Endothelial cell of umbilical vein (primary cell): Measurements from ENCODE around the gene PTGS1. TPM values are rescaled to one million over a fixed set of nuclear protein-coding genes. Genes with fewer than 3 reads are reported as not detected.

ENCODE experiments used
- BruUV-seq: library from RNA; stranded (reverse); fragments of 400-500 nt; replicated peaks from 2 replicates; lab custom pipeline; 2021; lab: Mats Ljungman, UMichigan
- CTCF ChIA-PET: fragments of 300-600, 350-600 bp; sonication (Branson Sonifier 250); formaldehyde crosslinking; loops from one replicate; lab custom pipeline; 2021; ENCODE audit warnings: antibody characterized with exemption, inconsistent platforms; lab: Charles Lee
- POLR2A ChIA-PET: fragments of 300-600, 350-600 bp; sonication (Branson Sonifier 250); formaldehyde crosslinking; loops from one replicate; lab custom pipeline; 2021; ENCODE audit warnings: antibody characterized with exemption, inconsistent platforms; lab: Charles Lee
- DNase-seq: peaks from one replicate; pipeline ENCODE4 v3.0.0-alpha.2; 2011; ENCODE audit warnings: low read depth, low spot score
- FAIRE-seq: peaks from 2 replicates; lab custom pipeline; 2011; peaks lifted over from hg19 to GRCh38; lab: Jason Lieb, UNC
- H2AFZ ChIP-seq: 2 replicates; pipeline ENCODE4 v1.6.0; 2012; ENCODE audit warnings: low read depth, low read length, control low read depth, inconsistent platforms
- H3K27ac ChIP-seq: 2 replicates; pipeline ENCODE4 v1.5.1; 2011; ENCODE audit warnings: low read depth, mild to moderate bottlenecking, control low read depth, low read length, moderate library complexity; ENCODE audit not compliant: insufficient read depth
- H3K27me3 ChIP-seq, 2 experiments: 2 replicates each; pipeline versions ENCODE4 v1.6.0 to v1.6.1; 2011; ENCODE audit warnings: low read length in 2 of 2, mixed read lengths in 1 of 2; ENCODE audit not compliant: control insufficient read depth in 2 of 2, insufficient read depth in 2 of 2
- H3K36me3 ChIP-seq, 2 experiments: 2 replicates in 1 of 2; 3 replicates in 1 of 2; pipeline ENCODE4 v1.5.1; 2011; ENCODE audit warnings: low read length in 2 of 2, mild to moderate bottlenecking in 1 of 2, moderate library complexity in 1 of 2; ENCODE audit not compliant: control insufficient read depth in 2 of 2, insufficient read depth in 2 of 2; ENCODE audit errors: extremely low read depth in 1 of 2
- H3K4me1 ChIP-seq: 3 replicates; pipeline ENCODE4 v1.5.1; 2011; ENCODE audit warnings: mild to moderate bottlenecking, low read length; ENCODE audit not compliant: control insufficient read depth, insufficient read depth; ENCODE audit errors: extremely low read depth
- H3K4me2 ChIP-seq: 2 replicates; pipeline ENCODE4 v1.6.1; 2011; ENCODE audit warnings: low read length, control low read depth, mixed read lengths; ENCODE audit not compliant: insufficient read depth
- H3K4me3 ChIP-seq, 3 experiments: fragments of 200-600 bp in 1 of 3; sonication (generic), shearing (Covaris generic) in 1 of 3; replicated peaks in 1 of 3; 2 replicates each; pipeline ENCODE4 v1.5.1; 2011 to 2016; ENCODE audit warnings: control low read depth in 3 of 3, low read length in 3 of 3, mild to moderate bottlenecking in 2 of 3, inconsistent platforms in 1 of 3, low read depth in 1 of 3, moderate library complexity in 1 of 3; ENCODE audit not compliant: insufficient read depth in 1 of 3
- H3K79me2 ChIP-seq: 2 replicates; pipeline ENCODE4 v1.6.0; 2012; ENCODE audit warnings: low read length, inconsistent platforms; ENCODE audit not compliant: control insufficient read depth, insufficient read depth
- H3K9ac ChIP-seq: replicated peaks from 2 replicates; pipeline ENCODE3; 2011; ENCODE audit warnings: low read length, control low read depth; ENCODE audit not compliant: insufficient read depth; ENCODE audit errors: extremely low read depth
- H3K9me1 ChIP-seq: replicated peaks from 3 replicates; pipeline ENCODE4 v1.6.0; 2011; ENCODE audit warnings: mild to moderate bottlenecking, low read length; ENCODE audit not compliant: control insufficient read depth, insufficient read depth; ENCODE audit errors: extremely low read depth
- H3K9me3 ChIP-seq: replicated peaks from 2 replicates; pipeline ENCODE4 v1.5.1; 2012; ENCODE audit warnings: low read length, inconsistent platforms; ENCODE audit not compliant: control insufficient read depth, insufficient read depth
- H4K20me1 ChIP-seq: replicated peaks from 2 replicates; pipeline ENCODE3; 2011; ENCODE audit warnings: mild to moderate bottlenecking, low read length; ENCODE audit not compliant: control insufficient read depth, insufficient read depth; ENCODE audit errors: extremely low read depth
- CTCF ChIP-seq, 2 donors: IDR thresholded peaks; 1 replicate in 1 of 2; 2 replicates in 1 of 2; pipeline ENCODE4 v1.5.1; 2011; ENCODE audit warnings: low read length in 2 of 2, mild to moderate bottlenecking in 2 of 2, moderate library complexity in 2 of 2, control low read depth in 1 of 2, inconsistent platforms in 1 of 2, low read depth in 1 of 2; ENCODE audit not compliant: insufficient read depth in 1 of 2; ENCODE audit errors: extremely low read depth in 1 of 2
- EZH2 ChIP-seq: IDR thresholded peaks from 2 replicates; pipeline ENCODE4 v1.6.1; 2012; ENCODE audit warnings: borderline replicate concordance, low read depth, mild to moderate bottlenecking, moderate library complexity, low read length, inconsistent platforms; ENCODE audit not compliant: severe bottlenecking
- FOS ChIP-seq: IDR thresholded peaks from 2 replicates; pipeline ENCODE4 v1.6.1; 2011; ENCODE audit warnings: mild to moderate bottlenecking, low read length, moderate library complexity, borderline replicate concordance; ENCODE audit not compliant: insufficient read depth
- GATA2 ChIP-seq: IDR thresholded peaks from 2 replicates; pipeline ENCODE4 v1.7.0; 2011; ENCODE audit warnings: low read depth, mild to moderate bottlenecking, moderate library complexity, mixed read lengths, low read length; ENCODE audit not compliant: insufficient read length, insufficient read depth
- JUN ChIP-seq: IDR thresholded peaks from 2 replicates; pipeline ENCODE4 v1.6.1; 2011; ENCODE audit warnings: borderline replicate concordance, low read depth; ENCODE audit not compliant: insufficient read length, insufficient read depth
- MAX ChIP-seq: IDR thresholded peaks from 2 replicates; pipeline ENCODE4 v1.6.1; 2011; ENCODE audit not compliant: insufficient read depth, insufficient read length
- MYC ChIP-seq: IDR thresholded peaks from one replicate; pipeline ENCODE4 v1.6.1; 2011; ENCODE audit warnings: mild to moderate bottlenecking, low read depth, low read length
- POLR2A ChIP-seq: IDR thresholded peaks from 2 replicates; pipeline ENCODE4 v1.6.1; 2012; ENCODE audit warnings: low read depth, mild to moderate bottlenecking, control low read depth, low read length
- POLR2AphosphoS5 ChIP-seq: IDR thresholded peaks from 2 replicates; pipeline ENCODE4 v1.6.1; 2012; ENCODE audit warnings: low read depth, mild to moderate bottlenecking, control low read depth, low read length, moderate library complexity; ENCODE audit not compliant: insufficient read depth
- dilution Hi-C: fragments of 300-500 bp; cut with MboI; formaldehyde crosslinking; loops from one replicate; pipeline ENCODE4 v1.15.0; 2019; ENCODE audit warnings: low sequenced_read_pairs; ENCODE audit not compliant: extremely low pct_ligation_motif_present
- intact Hi-C: fragments of 100-400 bp; cut with micrococcal nuclease; formaldehyde crosslinking; loops from one replicate; pipeline ENCODE4 v1.10.0; 2022
- polyA plus RNA-seq, 4 experiments: library from polyadenylated mRNA; depleted of rRNA in 3 of 4; stranded (reverse) in 3 of 4; unstranded in 1 of 4; fragments of >200 nt; gene quantifications; 2 replicates each; pipeline versions ENCODE4 v1.2.1 to v1.2.3, GENCODE V29; 2011 to 2012; ENCODE audit warnings: missing spikeins in 1 of 4
- total RNA-seq: library from RNA; stranded (reverse); gene quantifications from 2 replicates; pipeline ENCODE4 v1.2.3, GENCODE V29; 2021

PTGS1 gene
- total and polyA plus RNA-seq, 2 donors (not counting 3 experiments of a cell fraction or from before 2014, with no cell fraction given) = 37.6 to 45.2 TPM

- CTCF ChIA-PET = interaction anchor here (1.1 to 2.1 kb wide), 4 partner anchors 10 to 267 kb away, joined by 5 to 7 read pairs (median 6); no protein-coding TSS in a partner anchor
- DNase-seq = peak; percentile 34
- intact Hi-C loops = no loop called here
Measured at GRCh38 chr9:122366074-122366660, 4.7 kb upstream of the PTGS1 start.

More at GRCh38 chr9:122366074-122366660, 4.7 kb upstream of the PTGS1 start:
- H3K9ac ChIP-seq = no peak overlapping the region
- H2AFZ ChIP-seq = no peak overlapping the region
- no peak overlapping the region for H3K4me2 ChIP-seq
- BruUV-seq = no TSS peak
- no peaks in the 10 kb centered on the region for H4K20me1 ChIP-seq
- no peak overlapping the region for H3K4me3 ChIP-seq
- dilution Hi-C loops = loop anchor here (25.0 kb wide), 1 partner anchor 254 kb away; no protein-coding TSS in a partner anchor
- no peak overlapping the region for H3K27ac ChIP-seq
- no peaks in the 10 kb centered on the region for H3K9me1 ChIP-seq
- H3K27me3 ChIP-seq = no peaks in the 10 kb centered on the region
- no peak for FAIRE-seq
- POLR2A ChIA-PET = no interaction called here
- H3K36me3 ChIP-seq = no peaks in the 10 kb centered on the region
- no peaks in the 10 kb centered on the region for H3K9me3 ChIP-seq
- no peak for TF ChIP-seq MAX
- no peak for TF ChIP-seq GATA2
- TF ChIP-seq CTCF (IDR thresholded peaks at IDR 0.05; ENCODE audit: extremely low read depth in 1 of 2, insufficient read depth in 1 of 2, low read depth in 1 of 2, low read length in 2 of 2) = no peak
- no peak for TF ChIP-seq MYC
- no peak for TF ChIP-seq FOS
- no peak for TF ChIP-seq EZH2
- TF ChIP-seq POLR2AphosphoS5 = no peak
- no peak for TF ChIP-seq JUN
- TF ChIP-seq POLR2A = no peak
- peaks cover 8% of the 10 kb centered on the region for H3K4me1 ChIP-seq
- no peaks in the 10 kb centered on the region for H3K79me2 ChIP-seq
